IMR-90 (cell line): ENCODE results near the gene TTC19. TPM values are rescaled to one million over a fixed set of nuclear protein-coding genes. Genes with fewer than 3 reads are reported as not detected.

Experiments used
- ATAC-seq: fragments of 200-7000 bp; cut with Tn5 transposase; 2 replicates; pipeline ENCODE4 v1.9.1; 2020; ENCODE audit warnings: low read depth, mild to moderate bottlenecking, moderate library complexity
- BruUV-seq: library from RNA; stranded (reverse); fragments of 400-500 nt; replicated peaks from 2 replicates; lab custom pipeline; 2021; lab: Mats Ljungman, UMichigan
- CTCF ChIA-PET: fragments of 300-600 bp; formaldehyde crosslinking; extraction: SDS; loops from one replicate; lab custom pipeline; 2021; ENCODE audit warnings: antibody characterized with exemption; lab: Yijun Ruan, JAX
- POLR2A ChIA-PET: fragments of 300-600 bp; sonication (Branson Sonifier 250); formaldehyde crosslinking; loops from one replicate; lab custom pipeline; 2022; ENCODE audit warnings: antibody characterized with exemption; ENCODE audit not compliant: unreplicated experiment; lab: Charles Lee
- DNase-seq: peaks from one replicate; pipeline ENCODE4 v3.0.0; 2013
- H2AFZ ChIP-seq: replicated peaks from 2 replicates; pipeline ENCODE3; 2013; ENCODE audit warnings: low read length, mild to moderate bottlenecking; ENCODE audit not compliant: poor library complexity
- H2AK5ac ChIP-seq: 2 replicates; pipeline ENCODE4 v1.6.1; 2013; ENCODE audit warnings: low read depth, low read length, inconsistent platforms
- H2AK9ac ChIP-seq: replicated peaks from 2 replicates; pipeline ENCODE3; 2013; ENCODE audit warnings: mild to moderate bottlenecking, low read depth, low read length, moderate library complexity; ENCODE audit not compliant: poor library complexity
- H2BK120ac ChIP-seq: 2 replicates; pipeline ENCODE4 v1.6.1; 2013; ENCODE audit warnings: low read depth, low read length, inconsistent platforms
- H2BK15ac ChIP-seq: 3 replicates; pipeline ENCODE4 v1.6.1; 2013; ENCODE audit warnings: low read depth, low read length, inconsistent platforms
- H2BK20ac ChIP-seq: 2 replicates; pipeline ENCODE4 v1.6.1; 2013; ENCODE audit warnings: low read depth, mild to moderate bottlenecking, inconsistent platforms, low read length, moderate library complexity
- H2BK5ac ChIP-seq: 2 replicates; pipeline ENCODE4 v1.6.1; 2013; ENCODE audit warnings: mild to moderate bottlenecking, low read depth, low read length, inconsistent platforms; ENCODE audit not compliant: poor library complexity, severe bottlenecking
- H3K14ac ChIP-seq: replicated peaks from 2 replicates; pipeline ENCODE4 v1.6.1; 2013; ENCODE audit warnings: low read depth, low read length, inconsistent platforms
- H3K18ac ChIP-seq: 2 replicates; pipeline ENCODE4 v1.6.1; 2013; ENCODE audit warnings: low read depth, low read length, control low read depth
- H3K23ac ChIP-seq: 2 replicates; pipeline ENCODE4 v1.6.1; 2013; ENCODE audit warnings: low read depth, low read length, inconsistent platforms
- H3K27ac ChIP-seq: 2 replicates; pipeline ENCODE4 v1.5.1; 2013; ENCODE audit warnings: mild to moderate bottlenecking, control low read depth, low read length; ENCODE audit not compliant: insufficient read depth
- H3K27me3 ChIP-seq: 2 replicates; pipeline ENCODE4 v1.6.1; 2013; ENCODE audit warnings: low read length; ENCODE audit not compliant: control insufficient read depth, insufficient read depth
- H3K36me3 ChIP-seq: 2 replicates; pipeline ENCODE4 v1.6.1; 2013; ENCODE audit warnings: low read length, mixed read lengths; ENCODE audit not compliant: control insufficient read depth, insufficient read depth
- H3K4ac ChIP-seq: 2 replicates; pipeline ENCODE4 v1.6.1; 2013; ENCODE audit warnings: low read depth, low read length, inconsistent platforms
- H3K4me1 ChIP-seq: 2 replicates; pipeline ENCODE4 v1.6.1; 2013; ENCODE audit warnings: low read length, mixed read lengths; ENCODE audit not compliant: control insufficient read depth, insufficient read depth
- H3K4me2 ChIP-seq: 2 replicates; pipeline ENCODE4 v1.6.1; 2013; ENCODE audit warnings: low read depth, mild to moderate bottlenecking, control low read depth, low read length, moderate library complexity
- H3K4me3 ChIP-seq: 2 replicates; pipeline ENCODE4 v1.5.1; 2013; ENCODE audit warnings: low read depth, mild to moderate bottlenecking, control low read depth, low read length, moderate library complexity; ENCODE audit not compliant: insufficient read depth
- H3K56ac ChIP-seq: 2 replicates; pipeline ENCODE4 v1.6.1; 2013; ENCODE audit warnings: low read length, inconsistent platforms; ENCODE audit not compliant: insufficient read depth; ENCODE audit errors: extremely low read depth
- H3K79me1 ChIP-seq, 2 experiments: 2 replicates each; pipeline ENCODE4 v1.6.1; 2013; ENCODE audit warnings: low read length in 2 of 2, inconsistent platforms in 1 of 2, low read depth in 1 of 2
- H3K9ac ChIP-seq: 2 replicates; pipeline ENCODE4 v1.6.1; 2013; ENCODE audit warnings: low read depth, low read length, control low read depth
- H3K9me1 ChIP-seq: 2 replicates; pipeline ENCODE4 v1.6.1; 2013; ENCODE audit warnings: low read length, inconsistent platforms; ENCODE audit not compliant: insufficient read depth
- H3K9me3 ChIP-seq: 2 replicates; pipeline ENCODE4 v1.6.1; 2013; ENCODE audit warnings: low read length; ENCODE audit not compliant: control insufficient read depth, insufficient read depth
- H4K20me1 ChIP-seq: 2 replicates; pipeline ENCODE4 v1.6.1; 2013; ENCODE audit warnings: low read length, inconsistent platforms; ENCODE audit not compliant: insufficient read depth
- H4K5ac ChIP-seq: 2 replicates; pipeline ENCODE4 v1.6.1; 2013; ENCODE audit warnings: mild to moderate bottlenecking, low read depth, low read length, control low read depth
- H4K8ac ChIP-seq, 2 experiments: 2 replicates each; pipeline ENCODE4 v1.6.1; 2013; ENCODE audit warnings: low read depth in 2 of 2, low read length in 2 of 2, control low read depth in 1 of 2, inconsistent platforms in 1 of 2
- H4K91ac ChIP-seq: 2 replicates; pipeline ENCODE4 v1.6.1; 2013; ENCODE audit warnings: low read depth, low read length, inconsistent platforms; ENCODE audit not compliant: insufficient read depth
- BHLHE40 ChIP-seq: fragments of 150-350 bp; IDR thresholded peaks from 2 replicates; pipeline ENCODE4 v1.6.1; 2016; ENCODE audit warnings: mild to moderate bottlenecking, low read depth, low read length
- CEBPB ChIP-seq: IDR thresholded peaks from 2 replicates; pipeline ENCODE4 v1.6.1; 2012; ENCODE audit warnings: low read depth, low read length, improper control_type of control experiment
- WGBS, 2 experiments: methylation state at CpG; one replicate each; pipeline versions ENCODE4 v1.1.5 to v1.1.7; 2013; ENCODE audit warnings: missing lambda C conversion rate in 2 of 2; ENCODE audit not compliant: insufficient read length in 1 of 2; ENCODE audit errors: extremely low coverage in 2 of 2; 5-methylcytosine and 5-hydroxymethylcytosine counted together
- dilution Hi-C: fragments of 300-500 bp; cut with HindIII; formaldehyde crosslinking; loops from one replicate; pipeline ENCODE4 v1.14.3; 2018; ENCODE audit warnings: low sequenced_read_pairs; ENCODE audit not compliant: unreplicated experiment
- in situ Hi-C: fragments of 300-500 bp; cut with MboI; formaldehyde crosslinking; loops from 3 replicates; pipeline ENCODE4 v1.14.3; 2019; ENCODE audit warnings: low sequenced_read_pairs, inconsistent platforms, mixed read lengths
- intact Hi-C: fragments of 100-400 bp; cut with micrococcal nuclease; formaldehyde crosslinking; loops from 2 replicates; pipeline ENCODE4 v1.10.0; 2022
- polyA plus RNA-seq, 3 experiments: library from polyadenylated mRNA; depleted of rRNA; stranded (reverse); fragments of >200 nt; gene quantifications; 2 replicates each; pipeline ENCODE4 v1.2.3, GENCODE V29; 2012; ENCODE audit warnings: low replicate concordance in 1 of 3
- total RNA-seq: library from RNA; depleted of rRNA; stranded (reverse); fragments of >200 nt; gene quantifications from 2 replicates; pipeline ENCODE4 v1.2.3, GENCODE V29; 2012

The TTC19 gene
- total and polyA plus RNA-seq, 2 of the 4 experiments (the other 2 are of a cell fraction): 8.3 to 12.9 TPM

DNA sequence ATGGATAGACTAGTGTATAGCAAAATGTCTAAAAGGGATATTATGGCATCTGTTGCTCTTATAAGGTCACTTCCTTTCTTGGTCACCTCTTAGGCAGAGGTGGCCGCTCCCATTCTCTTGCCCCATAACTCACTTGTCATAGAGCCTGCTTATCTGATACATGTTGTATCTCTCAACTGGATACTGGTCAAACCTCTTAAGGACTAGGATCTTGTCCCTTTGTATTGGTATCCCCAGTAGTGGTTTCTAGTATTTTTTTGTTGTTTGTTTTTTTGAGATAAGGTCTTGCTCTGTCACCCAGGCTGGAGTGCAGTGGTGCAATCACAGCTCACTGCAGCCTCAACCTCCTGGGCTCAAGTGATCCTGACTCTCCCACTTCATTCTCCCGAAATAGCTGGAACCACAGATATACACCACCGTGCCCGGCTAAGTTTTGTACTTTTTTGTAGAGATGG is 27.1 kb upstream of the TTC19 start:
- ATAC-seq (no peak), DNase-seq (no peak)
- POLR2A ChIA-PET: no interaction called here

More for the DNA sequence above, 27.1 kb upstream of the TTC19 start:
- H3K27me3 ChIP-seq: no peaks in the 10 kb centered on the region
- H3K14ac ChIP-seq: no peak overlapping the region
- no peaks in the 10 kb centered on the region for H4K20me1 ChIP-seq
- no peaks in the 10 kb centered on the region for H3K9me3 ChIP-seq
- no peak overlapping the region for H3K9ac ChIP-seq
- CTCF ChIA-PET: no interaction called here
- H3K27ac ChIP-seq: no peak overlapping the region
- in situ Hi-C loops (loop anchor here (25.0 kb wide), 1 partner anchor 710 kb away; the partner anchor contains the start of gene PMP22), dilution Hi-C loops (no loop called here), intact Hi-C loops (no loop called here)
- TF ChIP-seq BHLHE40: no peak
- TF ChIP-seq CEBPB: 0 out of 2 replicates have a peak, but pooled peaks have one; percentile 15
- H3K79me1 ChIP-seq: peaks cover 16 to 29% of the 10 kb centered on the region in 2 experiments
- no peak overlapping the region for H2BK120ac ChIP-seq
- WGBS, 2 experiments: no CpG with 5 or more reads among the region's 4 CpGs
- no peak overlapping the region for H4K5ac ChIP-seq
- no peak overlapping the region for H2BK20ac ChIP-seq
- no peak overlapping the region for H3K23ac ChIP-seq
- H3K4me3 ChIP-seq: no peak overlapping the region
- no peak overlapping the region for H4K8ac ChIP-seq
- H3K18ac ChIP-seq: no peak overlapping the region
- peaks cover 7% of the 10 kb centered on the region for H3K36me3 ChIP-seq
- no peak overlapping the region for H3K56ac ChIP-seq
- H3K4me2 ChIP-seq: no peak overlapping the region
- H2AFZ ChIP-seq: no peak overlapping the region
- no peak overlapping the region for H2BK15ac ChIP-seq
- peaks cover 3% of the 10 kb centered on the region; the same call in 1 of the 2 replicates for H3K4me1 ChIP-seq
- H3K4ac ChIP-seq: no peak overlapping the region
- H3K9me1 ChIP-seq: peaks cover 21% of the 10 kb centered on the region; the same call in 1 of the 2 replicates
- H2AK5ac ChIP-seq: no peak overlapping the region
- BruUV-seq: no TSS peak
- no peak overlapping the region for H4K91ac ChIP-seq
- H2AK9ac ChIP-seq: no peak overlapping the region
- no peak overlapping the region for H2BK5ac ChIP-seq
